A549 (cell line): ENCODE measurements around the gene AMFR. TPM values are rescaled to one million over a fixed set of nuclear protein-coding genes. Genes with fewer than 3 reads are reported as not detected.
A peak's percentile ranks its signal among the peaks of the same experiment; 100 is the strongest.

Source experiments
- ATAC-seq, 2 experiments: fragments of 200-7000 bp in 1 of 2; fragments of >200 bp in 1 of 2; cut with Nextera tagmentation in 1 of 2; cut with Tn5 transposase in 1 of 2; 3 replicates each; pipeline versions ENCODE4 v1.8.0 to v1.9.1; 2018 to 2020; ENCODE audit warnings: mild to moderate bottlenecking in 1 of 2, moderate library complexity in 1 of 2
- CTCF ChIA-PET: fragments of 300-600 bp; sonication (Branson Sonifier 250); formaldehyde crosslinking; extraction: SDS; loops from one replicate; lab custom pipeline; 2021; ENCODE audit warnings: antibody characterized with exemption, inconsistent platforms; lab: Yijun Ruan, JAX
- POLR2A ChIA-PET: fragments of 350-600 bp; formaldehyde crosslinking; extraction: SDS; loops from one replicate; lab custom pipeline; 2021; ENCODE audit warnings: antibody characterized with exemption, inconsistent platforms; lab: Yijun Ruan, JAX
- DNase-seq, 2 experiments: peaks; one replicate each; pipeline versions ENCODE4 v3.0.0 to v3.0.0-alpha.2; 2011 to 2016; ENCODE audit warnings: low read depth in 1 of 2, low spot score in 1 of 2
- FAIRE-seq: peaks from 2 replicates; lab custom pipeline; 2011; peaks lifted over from hg19 to GRCh38; lab: Jason Lieb, UNC
- H3K27ac ChIP-seq, 2 experiments: fragments of >200 bp; sonication (Bioruptor Twin); formaldehyde crosslinking; 3 replicates each; pipeline ENCODE4 v1.5.1; 2016 to 2017
- H3K4me1 ChIP-seq: fragments of >200 bp; sonication (Bioruptor Twin); formaldehyde crosslinking; 3 replicates; pipeline ENCODE4 v1.6.1; 2016
- H3K4me2 ChIP-seq: fragments of >200 bp; sonication (Bioruptor Twin); formaldehyde crosslinking; 3 replicates; pipeline ENCODE4 v1.6.1; 2016
- H3K4me3 ChIP-seq: fragments of >200 bp; sonication (Bioruptor Twin); formaldehyde crosslinking; 3 replicates; pipeline ENCODE4 v1.5.1; 2016
- H3K9me3 ChIP-seq: fragments of >200 bp; sonication (Bioruptor Twin); formaldehyde crosslinking; 3 replicates; pipeline ENCODE4 v1.6.1; 2016
- ATOH8 ChIP-seq: fragments of 250-450 bp; sonication (Bioruptor Pico); IDR thresholded peaks from 2 replicates; pipeline ENCODE4 v1.5.0; 2020; ENCODE audit warnings: low read depth, mild to moderate bottlenecking, moderate library complexity
- CEBPB ChIP-seq, 2 experiments: fragments of >200 bp in 1 of 2; sonication (Bioruptor Twin) in 1 of 2; formaldehyde crosslinking in 1 of 2; IDR thresholded peaks; 2 replicates each; pipeline ENCODE4 v1.6.1; 2012 to 2016
- CHD2 ChIP-seq: fragments of 150-350 bp; IDR thresholded peaks from 2 replicates; pipeline ENCODE4 v1.6.1; 2014; ENCODE audit warnings: low read length; ENCODE audit not compliant: partially characterized antibody
- CTCF ChIP-seq: fragments of >200 bp; sonication (Bioruptor Twin); formaldehyde crosslinking; IDR thresholded peaks from 3 replicates; pipeline ENCODE4 v1.5.1; 2016
- E2F6 ChIP-seq: IDR thresholded peaks from 2 replicates; pipeline ENCODE4 v1.6.1; 2012; ENCODE audit warnings: low read depth, borderline replicate concordance
- EHF ChIP-seq: fragments of 250-450 bp; sonication (Bioruptor Pico); IDR thresholded peaks from 2 replicates; pipeline ENCODE4 v1.5.0; 2020; ENCODE audit warnings: mild to moderate bottlenecking
- EP300 ChIP-seq, 2 experiments: fragments of >200 bp; sonication (Bioruptor Twin); formaldehyde crosslinking; IDR thresholded peaks; 2 replicates in 1 of 2; 3 replicates in 1 of 2; pipeline ENCODE4 v1.6.1; 2016 to 2017
- FOSL2 ChIP-seq, 2 experiments: fragments of 450-650 bp in 1 of 2; fragments of >200 bp in 1 of 2; sonication (Bioruptor Twin) in 1 of 2; formaldehyde crosslinking; IDR thresholded peaks; 2 replicates each; pipeline versions ENCODE4 v1.5.0 to v1.6.1; 2016 to 2020; ENCODE audit warnings: mild to moderate bottlenecking in 1 of 2, moderate library complexity in 1 of 2
- HDAC2 ChIP-seq: fragments of 200-600 bp; sonication (generic); IDR thresholded peaks from 2 replicates; pipeline ENCODE4 v1.6.1; 2016
- HOXB5 ChIP-seq: fragments of 250-450 bp; sonication (Bioruptor Pico); IDR thresholded peaks from 2 replicates; pipeline ENCODE4 v1.5.0; 2020; ENCODE audit warnings: mild to moderate bottlenecking, moderate library complexity
- JUN ChIP-seq, 2 experiments: fragments of >200 bp; sonication (Bioruptor Twin); formaldehyde crosslinking; IDR thresholded peaks; 2 replicates in 1 of 2; 3 replicates in 1 of 2; pipeline ENCODE4 v1.6.1; 2016 to 2017
- KDM1A ChIP-seq: fragments of 200-600 bp; sonication (generic); IDR thresholded peaks from 2 replicates; pipeline ENCODE4 v1.6.1; 2016; ENCODE audit warnings: low read depth, mild to moderate bottlenecking
- MAX ChIP-seq: IDR thresholded peaks from 2 replicates; pipeline ENCODE4 v1.6.1; 2012
- PBX3 ChIP-seq: IDR thresholded peaks from 2 replicates; pipeline ENCODE4 v1.6.1; 2012
- PHF8 ChIP-seq: fragments of 200-600 bp; sonication (generic); IDR thresholded peaks from 2 replicates; pipeline ENCODE4 v1.6.1; 2016; ENCODE audit warnings: low read depth, mild to moderate bottlenecking, antibody characterized with exemption, moderate library complexity, borderline replicate concordance
- RAD21 ChIP-seq, 2 experiments: fragments of >200 bp in 1 of 2; sonication (Bioruptor Twin) in 1 of 2; formaldehyde crosslinking in 1 of 2; IDR thresholded peaks in 1 of 2; conservative IDR thresholded peaks in 1 of 2; 2 replicates in 1 of 2; 3 replicates in 1 of 2; pipeline ENCODE4 v1.6.1; 2012 to 2018; ENCODE audit warnings: inconsistent platforms in 1 of 2
- RFX5 ChIP-seq: fragments of 450-650 bp; IDR thresholded peaks from 2 replicates; pipeline ENCODE4 v1.7.1; 2014; ENCODE audit warnings: antibody characterized with exemption, mild to moderate bottlenecking, moderate library complexity
- SMC3 ChIP-seq: fragments of >200 bp; sonication (Bioruptor Twin); formaldehyde crosslinking; IDR thresholded peaks from 3 replicates; pipeline ENCODE4 v1.6.1; 2018; ENCODE audit warnings: inconsistent platforms
- ZC3H11A ChIP-seq: fragments of 450-650 bp; IDR thresholded peaks from 2 replicates; pipeline ENCODE4 v1.6.1; 2014; ENCODE audit warnings: antibody characterized with exemption, mild to moderate bottlenecking
- ZFP36 ChIP-seq: fragments of 450-650 bp; IDR thresholded peaks from 2 replicates; pipeline ENCODE4 v1.6.1; 2014; ENCODE audit warnings: borderline replicate concordance; ENCODE audit not compliant: partially characterized antibody
- ZNF302 ChIP-seq: fragments of 250-450 bp; sonication (Bioruptor Pico); IDR thresholded peaks from 2 replicates; pipeline ENCODE4 v1.9.0; 2021; ENCODE audit warnings: inconsistent platforms, mild to moderate bottlenecking, moderate library complexity
- WGBS: methylation state at CpG from one replicate; pipeline ENCODE4 v1.1.6; 2017; ENCODE audit errors: missing lambda C conversion rate; 5-methylcytosine and 5-hydroxymethylcytosine counted together
- polyA plus RNA-seq, 4 experiments: library from polyadenylated mRNA; depleted of rRNA in 3 of 4; stranded (reverse); fragments of >200 nt; fragmentation: RNase III in 1 of 4; extraction: RNeasy Plus Mini Kit Qiagen cat#74134 plus additional on column Dnase treatment in 1 of 4; gene quantifications; 2 replicates in 3 of 4; 3 replicates in 1 of 4; pipeline ENCODE4 v1.2.3, GENCODE V29; 2011 to 2017

Gene AMFR
- polyA plus RNA-seq, 2 of the 4 experiments (the other 2 are of a cell fraction): 68.9 to 88.5 TPM

- Histone ChIP-seq H3K4me2 (peak overlapping the region; percentile 89), H3K27ac (peak overlapping the region; percentile 70 to 81), H3K4me3 (peak overlapping the region; percentile 38), H3K4me1 (peaks cover 12% of the 10 kb centered on the region), H3K9me3 (no peaks in the 10 kb centered on the region)
- ATAC-seq: peak; percentile 93 to 97
- CTCF ChIA-PET: interaction anchor here (0.6 to 5.7 kb wide), 46 partner anchors 8 to 892 kb away, joined by 3 to 87 read pairs (median 4); no protein-coding TSS in a partner anchor
- DNase-seq: peak; percentile 85 to 91
- TF ChIP-seq RFX5 (0 out of 2 replicates have a peak, but pooled peaks have one; percentile 25), JUN (IDR thresholded peaks at IDR 0.05) (peak in 1 of 2 experiments; percentile 29; a peak in 1 of 5 replicates), CTCF (peak; percentile 80), CHD2 (no peak), PBX3 (0 out of 2 replicates have a peak, but pooled peaks have one; percentile 26), RAD21 (conservative IDR thresholded peaks at IDR 0.05 in 1 of 2, IDR thresholded peaks at IDR 0.05 in 1 of 2) (peak; percentile 65 to 71), MAX (peak; percentile 80), ZFP36 (peak; percentile 53), EP300 (IDR thresholded peaks at IDR 0.05) (no peak), SMC3 (peak; percentile 87)
- WGBS: 12% methylated on average over 26 of the region's 33 CpGs
- POLR2A ChIA-PET: interaction anchor here (0.6 to 1.0 kb wide), 3 partner anchors 12 to 48 kb away, joined by 3 to 9 read pairs (median 5); no protein-coding TSS in a partner anchor
- FAIRE-seq: no peak
Observed at GRCh38 chr16:56356276-56357240, 68.8 kb downstream of the AMFR start.

GRCh38 chr16:56355786-56356275 is 69.5 kb downstream of the AMFR start:
- Histone ChIP-seq H3K4me1 (peaks cover 12% of the 10 kb centered on the region), H3K4me3 (no peak overlapping the region), H3K27ac (peak overlapping the region; percentile 70 to 81), H3K9me3 (no peaks in the 10 kb centered on the region), H3K4me2 (peak overlapping the region; percentile 89)
- DNase-seq: no peak
- 78% methylated on average over 14 of the region's 14 CpGs for WGBS
- no peak for ATAC-seq
- POLR2A ChIA-PET: interaction anchor here (0.6 to 1.0 kb wide), 3 partner anchors 11 to 48 kb away, joined by 3 to 9 read pairs (median 5); no protein-coding TSS in a partner anchor
- CTCF ChIA-PET: interaction anchor here (0.6 to 5.7 kb wide), 40 partner anchors 9 to 891 kb away, joined by 3 to 87 read pairs (median 4); no protein-coding TSS in a partner anchor
- TF ChIP-seq SMC3 (no peak), EHF (CRISPR knock-in tag) (no peak), HOXB5 (CRISPR knock-in tag) (no peak)
- FAIRE-seq: no peak

GRCh38 chr16:56355221-56355620 is 70.1 kb downstream of the AMFR start:
- H3K4me3 ChIP-seq: no peak overlapping the region
- WGBS: 87% methylated on average over 9 of the region's 9 CpGs
- FAIRE-seq: no peak
- ChIA-PET CTCF (interaction anchor here (1.0 to 5.7 kb wide), 8 partner anchors 9 to 409 kb away, joined by 3 to 87 read pairs (median 12); no protein-coding TSS in a partner anchor), POLR2A (no interaction called here)
- DNase-seq: no peak
- H3K9me3 ChIP-seq: no peaks in the 10 kb centered on the region
- no peak for ATAC-seq
- no peak overlapping the region for H3K4me2 ChIP-seq
- no peak overlapping the region for H3K27ac ChIP-seq
- H3K4me1 ChIP-seq: peaks cover 12% of the 10 kb centered on the region
- TF ChIP-seq ZNF302 (CRISPR knock-in tag): no peak
- no peak for TF ChIP-seq ZC3H11A
- TF ChIP-seq ATOH8: no peak
- no peak for TF ChIP-seq PHF8
- no peak for TF ChIP-seq FOSL2 (IDR thresholded peaks at IDR 0.05)
- no peak for TF ChIP-seq FOSL2 (CRISPR knock-in tag; IDR thresholded peaks at IDR 0.05)
- TF ChIP-seq ZFP36: no peak
- no peak for TF ChIP-seq CEBPB (IDR thresholded peaks at IDR 0.05)
- TF ChIP-seq HDAC2: no peak
- TF ChIP-seq KDM1A: no peak
- no peak for TF ChIP-seq PBX3
- TF ChIP-seq E2F6: no peak
